RWPE2 (cell line): Measurements from ENCODE around the gene CNTFR.

Experiments used
- ATAC-seq: fragments of 200-7000 bp; cut with Tn5 transposase; 3 replicates; pipeline ENCODE4 v1.9.1; 2021; ENCODE audit warnings: low read depth
- DNase-seq: peaks from one replicate; pipeline ENCODE4 v3.0.0-alpha.2; 2020; ENCODE audit warnings: low spot score
- H3K27ac ChIP-seq: fragments of 450-650 bp; 2 replicates; pipeline ENCODE4 v1.5.1; 2017; ENCODE audit warnings: mild to moderate bottlenecking; ENCODE audit not compliant: poor library complexity, severe bottlenecking
- H3K27me3 ChIP-seq: fragments of 250-450 bp; sonication (Bioruptor Pico); 2 replicates; pipeline ENCODE4 v1.5.1; 2021; ENCODE audit warnings: mild to moderate bottlenecking, moderate library complexity; ENCODE audit not compliant: insufficient read depth, poor library complexity, severe bottlenecking
- H3K36me3 ChIP-seq: fragments of 250-450 bp; sonication (Bioruptor Pico); 2 replicates; pipeline ENCODE4 v1.5.1; 2020; ENCODE audit warnings: low read depth, mild to moderate bottlenecking, moderate library complexity
- H3K4me1 ChIP-seq: fragments of 250-450 bp; sonication (Bioruptor Pico); 2 replicates; pipeline ENCODE4 v1.5.1; 2021; ENCODE audit warnings: mild to moderate bottlenecking, moderate library complexity; ENCODE audit not compliant: insufficient read depth, poor library complexity, severe bottlenecking
- H3K4me3 ChIP-seq: fragments of 250-450 bp; sonication (Bioruptor Pico); 2 replicates; pipeline ENCODE4 v1.5.1; 2021; ENCODE audit warnings: mild to moderate bottlenecking, moderate library complexity; ENCODE audit not compliant: severe bottlenecking
- H3K9me3 ChIP-seq: fragments of 250-450 bp; sonication (Bioruptor Pico); 2 replicates; pipeline ENCODE4 v1.5.1; 2021; ENCODE audit warnings: mild to moderate bottlenecking, moderate library complexity; ENCODE audit not compliant: severe bottlenecking
- TF ChIP-seq, protein P1 (sequence below): fragments of 450-650 bp; IDR thresholded peaks from one replicate; pipeline ENCODE4 v1.5.1; 2017; ENCODE audit warnings: mild to moderate bottlenecking, moderate library complexity; ENCODE audit not compliant: poor library complexity, severe bottlenecking

Gene CNTFR

DNA sequence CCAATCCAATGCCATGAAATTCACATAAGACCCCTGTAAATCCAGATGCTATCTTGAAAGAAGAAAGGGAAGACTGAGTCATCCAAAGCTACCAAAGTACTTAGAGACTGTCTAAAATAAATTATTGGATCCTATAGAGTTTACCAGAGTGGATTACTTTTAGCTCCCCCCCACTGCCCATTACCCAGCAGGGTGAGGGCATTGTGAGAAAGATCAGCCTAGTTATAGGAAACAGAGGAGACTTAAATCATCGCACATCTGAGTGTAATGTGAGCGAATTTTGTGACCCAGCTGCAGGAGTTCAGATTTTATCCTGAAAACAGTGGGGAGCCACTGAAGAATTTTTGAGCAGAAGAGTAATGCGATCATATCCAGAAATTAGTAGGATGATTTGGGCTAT lies 65.2 kb downstream of the CNTFR start:
- DNase-seq (no peak), ATAC-seq (no peak)
- TF ChIP-seq, protein P1, sequence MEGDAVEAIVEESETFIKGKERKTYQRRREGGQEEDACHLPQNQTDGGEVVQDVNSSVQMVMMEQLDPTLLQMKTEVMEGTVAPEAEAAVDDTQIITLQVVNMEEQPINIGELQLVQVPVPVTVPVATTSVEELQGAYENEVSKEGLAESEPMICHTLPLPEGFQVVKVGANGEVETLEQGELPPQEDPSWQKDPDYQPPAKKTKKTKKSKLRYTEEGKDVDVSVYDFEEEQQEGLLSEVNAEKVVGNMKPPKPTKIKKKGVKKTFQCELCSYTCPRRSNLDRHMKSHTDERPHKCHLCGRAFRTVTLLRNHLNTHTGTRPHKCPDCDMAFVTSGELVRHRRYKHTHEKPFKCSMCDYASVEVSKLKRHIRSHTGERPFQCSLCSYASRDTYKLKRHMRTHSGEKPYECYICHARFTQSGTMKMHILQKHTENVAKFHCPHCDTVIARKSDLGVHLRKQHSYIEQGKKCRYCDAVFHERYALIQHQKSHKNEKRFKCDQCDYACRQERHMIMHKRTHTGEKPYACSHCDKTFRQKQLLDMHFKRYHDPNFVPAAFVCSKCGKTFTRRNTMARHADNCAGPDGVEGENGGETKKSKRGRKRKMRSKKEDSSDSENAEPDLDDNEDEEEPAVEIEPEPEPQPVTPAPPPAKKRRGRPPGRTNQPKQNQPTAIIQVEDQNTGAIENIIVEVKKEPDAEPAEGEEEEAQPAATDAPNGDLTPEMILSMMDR = no peak
- no peaks in the 10 kb centered on the region for H3K4me1 ChIP-seq
- no peak overlapping the region for H3K27ac ChIP-seq
- no peaks in the 10 kb centered on the region for H3K27me3 ChIP-seq
- H3K4me3 ChIP-seq = no peak overlapping the region
- no peaks in the 10 kb centered on the region for H3K9me3 ChIP-seq
- H3K36me3 ChIP-seq = no peaks in the 10 kb centered on the region

DNA sequence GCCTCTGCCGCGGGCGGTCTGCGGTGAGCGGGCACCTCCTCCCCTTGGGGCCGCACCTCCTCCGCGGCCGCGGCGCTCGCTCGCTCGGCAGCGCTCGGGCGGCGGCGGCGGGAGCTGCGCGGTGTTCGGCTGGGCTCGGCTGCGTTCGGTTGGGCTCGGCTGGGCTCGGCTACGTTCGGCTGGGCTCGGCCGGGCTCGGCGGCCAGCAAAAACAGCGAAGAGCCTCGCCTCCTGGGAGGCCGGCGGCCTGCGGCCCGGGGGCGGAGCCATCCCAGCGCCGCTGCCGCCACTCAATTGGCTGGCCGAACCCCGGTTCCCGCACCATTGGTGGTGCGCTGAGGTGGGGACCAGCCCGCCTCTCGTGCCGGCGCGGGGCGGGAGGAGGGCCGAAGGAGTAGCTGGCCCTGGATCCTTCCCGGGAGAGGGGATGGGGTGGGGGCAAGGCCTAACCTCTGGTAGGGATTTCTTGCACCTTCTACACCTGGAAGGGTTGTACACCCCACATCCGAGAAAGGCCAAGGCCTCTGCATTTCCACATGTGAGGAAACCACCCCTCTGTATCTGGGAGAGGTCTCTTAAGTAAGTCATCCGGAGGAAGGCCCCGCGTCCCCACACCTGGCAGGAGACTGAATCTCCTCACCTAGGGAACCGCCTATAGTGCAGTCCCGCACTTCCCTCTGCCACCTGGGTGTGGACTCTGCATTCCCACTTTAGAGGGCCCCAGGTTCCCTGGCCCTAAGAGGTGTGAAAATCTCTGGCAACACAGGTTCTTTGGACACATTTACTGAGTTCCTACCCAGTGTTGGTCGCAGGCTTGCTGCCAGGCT lies 66.3 kb downstream of the CNTFR start, which contains the start of gene ENHO:
Gene ENHO, minus strand, starts transcription at position 20 of the 827 bp plus-strand sequence. CDS start 1,295 bp downstream, outside the sequence.
- Histone ChIP-seq H3K27ac (no peak within 1 kb of the TSS), H3K27me3 (no peaks in the 10 kb centered on the region), H3K4me1 (no peaks in the 10 kb centered on the region), H3K4me3 (peak within 1 kb of the TSS; percentile 29), H3K9me3 (no peaks in the 10 kb centered on the region), H3K36me3 (no peaks in the 10 kb centered on the region)
- ATAC-seq (peak; percentile 95), DNase-seq (peak; percentile 84)
- TF ChIP-seq, protein P1 = no peak

DNA sequence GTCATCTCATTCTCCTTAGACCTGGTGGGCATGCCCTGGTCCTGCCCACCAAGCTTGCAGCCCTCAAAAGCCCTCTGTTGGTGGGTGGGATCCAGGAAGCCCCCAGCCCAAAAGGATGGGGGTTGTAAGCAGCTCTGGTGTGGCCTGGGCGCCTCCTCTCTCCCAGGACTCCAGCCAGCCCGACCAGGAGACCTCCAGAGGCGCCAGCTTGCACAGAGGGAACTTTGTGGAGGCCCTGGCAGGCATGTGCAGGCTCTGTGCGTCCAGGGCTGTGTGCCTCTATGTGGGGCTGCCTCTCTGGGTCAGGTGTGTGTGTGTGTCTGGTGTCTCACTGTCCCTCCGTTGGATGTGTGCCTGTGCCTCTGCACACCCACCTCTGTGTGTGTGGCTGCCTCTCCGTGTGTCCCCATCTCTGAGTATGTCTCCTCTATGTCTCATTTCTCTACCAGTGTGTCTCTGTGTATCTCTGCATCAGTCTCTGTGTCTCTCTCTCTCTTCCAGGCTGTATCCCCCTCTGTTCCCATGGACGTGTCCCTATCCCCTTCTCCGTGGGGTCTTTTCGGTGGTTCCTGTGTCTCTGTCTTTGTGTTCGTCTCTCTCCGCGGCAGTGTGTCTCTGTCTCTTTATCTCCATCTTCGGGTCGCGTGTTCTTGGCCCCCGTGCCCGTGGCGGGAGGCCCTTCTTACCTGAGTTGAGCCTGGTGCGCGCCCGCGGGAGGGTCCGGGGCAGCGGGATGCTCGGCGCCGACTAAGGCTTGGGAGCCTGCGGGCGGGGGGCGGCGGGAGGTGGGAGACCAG lies 67.2 kb downstream of the CNTFR start:
- Histone ChIP-seq H3K9me3 (no peaks in the 10 kb centered on the region), H3K27ac (no peak overlapping the region), H3K36me3 (no peaks in the 10 kb centered on the region), H3K4me3 (peak overlapping the region; percentile 29), H3K27me3 (no peaks in the 10 kb centered on the region), H3K4me1 (no peaks in the 10 kb centered on the region)
- DNase-seq (peak; percentile 53), ATAC-seq (no peak)
- TF ChIP-seq, protein P1 = no peak

DNA sequence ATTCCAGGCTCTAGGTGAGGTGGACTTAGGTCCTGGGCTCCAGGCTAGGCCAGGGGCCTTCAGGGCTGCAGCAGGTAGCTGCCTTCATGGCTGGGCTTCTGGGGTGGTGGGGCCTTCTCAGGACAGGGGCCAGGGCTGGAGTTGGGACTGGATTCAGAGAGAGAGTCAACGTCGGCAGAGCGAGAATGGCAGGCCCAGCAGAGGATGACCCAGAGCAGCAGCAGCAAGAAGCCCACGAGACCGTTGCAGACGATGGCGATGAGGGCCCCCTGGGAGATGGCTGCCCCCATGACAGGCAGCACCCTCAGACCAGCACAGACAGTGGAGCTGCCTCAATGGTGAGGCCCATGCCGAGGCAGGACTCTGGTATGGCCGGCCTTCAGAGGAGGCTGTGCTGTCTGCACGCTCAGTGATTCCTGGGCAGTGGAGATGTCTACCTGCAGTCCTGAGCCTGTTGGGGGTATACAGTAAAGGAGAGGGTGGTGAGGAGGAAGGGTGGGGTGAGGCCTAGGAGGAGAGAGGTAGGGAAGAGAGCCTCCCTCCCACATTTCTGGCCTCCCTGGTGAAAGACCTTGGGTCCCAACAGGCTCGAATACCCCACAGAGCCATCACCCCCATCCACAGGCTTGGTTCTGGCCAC lies 68.0 kb downstream of the CNTFR start:
- DNase-seq (peak; percentile 51), ATAC-seq (no peak)
- Histone ChIP-seq H3K27ac (no peak overlapping the region), H3K36me3 (no peaks in the 10 kb centered on the region), H3K4me3 (no peak overlapping the region), H3K9me3 (no peaks in the 10 kb centered on the region), H3K27me3 (no peaks in the 10 kb centered on the region), H3K4me1 (no peaks in the 10 kb centered on the region)
- TF ChIP-seq, protein P1 = no peak
